HG02884 (cell line): Measurements from ENCODE around the gene SLC4A2.
"Not testable (repeated sequence)": the region's sequence is repeated elsewhere in the genome, so short reads cannot be mapped to it uniquely, and the experiment has no call there.

Experiments used
- ATAC-seq: cut with Tn5 transposase; IDR thresholded peaks from one replicate; pipeline ENCODE4 v1.9.1; 2021; ENCODE audit warnings: mild to moderate bottlenecking, moderate library complexity; ENCODE audit not compliant: unreplicated experiment

The SLC4A2 gene

DNA sequence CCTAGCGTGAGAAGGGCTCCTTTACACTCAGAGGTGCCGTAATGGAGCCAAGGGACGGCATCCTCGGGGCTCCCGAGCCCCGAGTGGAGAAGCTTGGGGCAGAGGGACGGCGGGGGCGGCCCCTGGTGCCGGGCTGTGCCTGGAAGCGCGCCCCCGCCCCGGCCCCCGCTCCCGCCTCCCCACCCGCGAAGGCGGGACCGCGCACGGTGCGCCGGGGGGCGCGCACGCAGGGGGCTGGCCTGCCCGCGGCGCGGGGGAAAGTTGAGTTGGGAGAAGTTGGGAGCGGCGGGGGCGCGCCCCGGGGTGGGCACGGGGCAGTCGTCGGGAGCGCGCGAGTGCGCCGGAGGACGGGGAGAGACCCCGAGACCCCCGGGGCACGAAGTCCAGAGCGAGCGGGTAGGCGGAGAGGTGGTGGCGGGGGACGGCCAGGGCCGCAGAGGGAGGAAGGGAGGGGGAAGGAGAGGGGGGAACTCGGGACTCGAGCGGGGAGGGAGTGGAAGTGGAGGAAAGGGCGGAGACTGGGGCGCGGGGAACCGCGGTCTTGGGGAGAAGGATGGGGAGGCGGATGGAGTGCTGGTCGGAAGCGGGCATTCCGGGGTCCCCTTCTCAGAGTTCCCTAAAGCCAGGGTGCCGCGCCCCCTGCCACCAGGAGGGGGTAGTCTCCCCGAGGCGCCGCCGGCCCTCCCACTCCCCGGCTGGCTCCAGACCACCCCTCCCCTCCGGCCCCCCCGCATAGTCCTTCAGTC, at the start of gene SLC4A2:
SLC4A2 (plus strand) TSS at position 223 of the 746 bp plus-strand sequence. CDS start 2,399 bp downstream, outside the sequence.
- ATAC-seq, result no peak

GRCh38 chr7:151010037-151010306, 49.4 kb upstream of the SLC4A2 start:
- ATAC-seq, result no peak

- no peak for ATAC-seq
These were observed 48.9 kb upstream of the SLC4A2 start for GRCh38 chr7:151010307-151011096.

DNA sequence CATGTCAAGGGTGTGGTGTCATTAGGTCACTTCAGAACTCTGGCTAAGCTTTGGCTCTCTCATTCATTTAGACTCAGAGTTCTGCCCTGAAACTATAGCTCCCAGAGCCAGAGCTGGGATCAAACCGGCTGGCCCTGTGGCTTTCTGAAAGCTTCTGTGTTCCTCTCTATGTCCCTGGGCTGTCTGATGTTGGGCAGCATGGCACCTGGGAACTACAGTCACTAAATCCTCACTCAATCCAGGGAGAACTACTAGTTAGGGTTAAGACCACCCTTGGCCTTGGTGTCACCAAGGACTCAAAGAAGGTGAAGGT, 48.3 kb upstream of the SLC4A2 start:
- no peak for ATAC-seq

- not testable (repeated sequence) for ATAC-seq
These were observed 47.8 kb upstream of the SLC4A2 start for GRCh38 chr7:151011616-151012015.

- ATAC-seq, result no peak
These were observed 47.2 kb upstream of the SLC4A2 start for GRCh38 chr7:151012031-151012692.

- no peak for ATAC-seq
These were observed 46.5 kb upstream of the SLC4A2 start for GRCh38 chr7:151012911-151013347.

- no peak for ATAC-seq
These were observed 46.0 kb upstream of the SLC4A2 start for GRCh38 chr7:151013356-151013732.

DNA sequence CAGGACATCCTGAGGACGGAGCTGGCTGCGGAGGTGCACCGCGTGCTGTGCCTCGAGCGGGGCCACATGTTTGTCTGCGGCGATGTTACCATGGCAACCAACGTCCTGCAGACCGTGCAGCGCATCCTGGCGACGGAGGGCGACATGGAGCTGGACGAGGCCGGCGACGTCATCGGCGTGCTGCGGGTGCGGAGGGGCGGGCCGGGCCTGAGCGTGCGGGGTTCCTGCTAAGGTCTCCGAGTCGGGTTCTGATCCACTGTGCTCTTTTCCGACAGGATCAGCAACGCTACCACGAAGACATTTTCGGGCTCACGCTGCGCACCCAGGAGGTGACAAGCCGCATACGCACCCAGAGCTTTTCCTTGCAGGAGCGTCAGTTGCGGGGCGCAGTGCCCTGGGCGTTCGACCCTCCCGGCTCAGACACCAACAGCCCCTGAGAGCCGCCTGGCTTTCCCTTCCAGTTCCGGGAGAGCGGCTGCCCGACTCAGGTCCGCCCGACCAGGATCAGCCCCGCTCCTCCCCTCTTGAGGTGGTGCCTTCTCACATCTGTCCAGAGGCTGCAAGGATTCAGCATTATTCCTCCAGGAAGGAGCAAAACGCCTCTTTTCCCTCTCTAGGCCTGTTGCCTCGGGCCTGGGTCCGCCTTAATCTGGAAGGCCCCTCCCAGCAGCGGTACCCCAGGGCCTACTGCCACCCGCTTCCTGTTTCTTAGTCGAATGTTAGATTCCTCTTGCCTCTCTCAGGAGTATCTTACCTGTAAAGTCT, 45.5 kb upstream of the SLC4A2 start:
- ATAC-seq, result peak; percentile 40

- ATAC-seq, result no peak
These were observed 44.4 kb upstream of the SLC4A2 start for GRCh38 chr7:151014950-151015349.

- no peak for ATAC-seq
These were observed 43.4 kb upstream of the SLC4A2 start for GRCh38 chr7:151015967-151016366.

- ATAC-seq, result no peak
These were observed 42.9 kb upstream of the SLC4A2 start for GRCh38 chr7:151016505-151016904.

DNA sequence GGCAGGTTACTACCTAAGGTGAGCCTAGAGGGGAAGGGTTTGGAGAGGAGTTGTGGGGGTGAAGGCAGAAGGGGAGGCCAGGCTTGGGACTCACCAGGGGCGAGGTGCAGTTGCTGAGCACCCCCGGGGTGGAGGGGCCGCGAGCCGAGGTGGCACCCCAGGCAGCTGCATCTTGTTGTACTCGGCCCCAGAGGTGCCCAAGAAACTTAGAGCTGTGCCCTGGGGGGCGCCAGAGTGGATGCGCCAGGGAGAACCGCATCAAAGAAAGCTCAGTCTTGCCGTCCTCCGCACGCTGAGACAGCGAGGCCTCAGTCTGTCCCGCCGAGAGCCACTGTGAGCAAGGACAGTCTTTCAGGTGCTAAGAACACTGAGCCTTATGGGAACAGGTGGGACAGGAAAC, 42.4 kb upstream of the SLC4A2 start:
- no peak for ATAC-seq

GRCh38 chr7:151017370-151017952, 41.9 kb upstream of the SLC4A2 start:
- ATAC-seq, result no peak

GRCh38 chr7:151017953-151018420, 41.4 kb upstream of the SLC4A2 start:
- ATAC-seq, result no peak

DNA sequence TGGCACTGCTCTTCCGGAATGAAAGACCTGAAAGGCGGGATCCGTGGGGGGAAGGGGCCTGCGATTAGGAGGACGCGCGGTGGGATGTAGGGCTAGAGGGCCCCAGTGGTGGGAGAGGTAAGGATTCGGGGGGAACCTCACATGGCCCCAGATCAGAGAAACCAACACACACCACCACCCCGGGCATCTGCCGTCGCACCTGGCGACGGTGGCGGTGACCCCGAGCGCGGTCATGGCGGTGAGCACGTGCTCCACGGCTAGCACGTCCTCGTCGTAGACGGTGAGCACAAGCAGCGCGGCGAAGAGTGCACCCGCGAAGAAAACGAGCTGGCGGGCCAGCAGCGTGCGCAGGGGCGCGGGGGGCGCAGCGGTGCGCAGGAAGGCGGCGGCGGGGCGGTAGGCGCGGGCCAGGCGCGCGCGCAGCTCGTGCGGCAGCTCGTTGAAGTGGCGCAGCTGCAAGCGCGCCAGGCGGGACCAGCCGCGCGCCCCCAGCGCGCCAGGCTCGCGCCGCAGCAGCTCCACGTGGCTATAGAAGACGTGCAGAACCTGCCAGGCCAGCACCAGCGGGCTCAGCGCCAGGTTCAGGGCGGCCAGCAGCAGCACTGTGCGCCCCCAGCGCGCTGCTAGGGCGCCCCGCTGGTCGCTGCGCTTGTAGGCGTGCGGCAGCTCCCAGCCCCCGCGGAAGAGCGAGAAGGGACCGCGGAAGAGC, 40.8 kb upstream of the SLC4A2 start:
- ATAC-seq, result no peak

GRCh38 chr7:151019130-151019447, 40.3 kb upstream of the SLC4A2 start:
- no peak for ATAC-seq

- no peak for ATAC-seq
These were observed 39.2 kb upstream of the SLC4A2 start for GRCh38 chr7:151020231-151020630.

DNA sequence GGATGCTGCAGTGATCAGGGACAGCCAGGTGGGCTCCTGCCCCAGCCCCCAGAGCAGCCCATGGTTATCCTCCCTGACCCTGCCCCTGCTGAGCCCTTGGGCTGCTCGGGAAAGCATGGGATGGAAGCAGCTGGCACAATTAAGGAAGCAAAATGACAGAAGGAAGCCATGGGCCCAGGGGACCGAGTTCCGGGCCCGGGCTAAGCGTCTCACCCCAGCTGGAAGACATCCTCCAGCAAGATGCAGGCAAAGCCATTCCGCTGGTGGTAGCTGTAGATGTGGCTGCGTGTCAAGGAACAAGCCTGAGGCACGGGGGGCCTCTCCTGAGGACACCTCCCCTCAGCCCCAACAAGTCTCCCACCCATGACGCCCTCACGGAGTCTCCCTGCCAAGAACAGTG, 36.2 kb upstream of the SLC4A2 start:
- no peak for ATAC-seq

DNA sequence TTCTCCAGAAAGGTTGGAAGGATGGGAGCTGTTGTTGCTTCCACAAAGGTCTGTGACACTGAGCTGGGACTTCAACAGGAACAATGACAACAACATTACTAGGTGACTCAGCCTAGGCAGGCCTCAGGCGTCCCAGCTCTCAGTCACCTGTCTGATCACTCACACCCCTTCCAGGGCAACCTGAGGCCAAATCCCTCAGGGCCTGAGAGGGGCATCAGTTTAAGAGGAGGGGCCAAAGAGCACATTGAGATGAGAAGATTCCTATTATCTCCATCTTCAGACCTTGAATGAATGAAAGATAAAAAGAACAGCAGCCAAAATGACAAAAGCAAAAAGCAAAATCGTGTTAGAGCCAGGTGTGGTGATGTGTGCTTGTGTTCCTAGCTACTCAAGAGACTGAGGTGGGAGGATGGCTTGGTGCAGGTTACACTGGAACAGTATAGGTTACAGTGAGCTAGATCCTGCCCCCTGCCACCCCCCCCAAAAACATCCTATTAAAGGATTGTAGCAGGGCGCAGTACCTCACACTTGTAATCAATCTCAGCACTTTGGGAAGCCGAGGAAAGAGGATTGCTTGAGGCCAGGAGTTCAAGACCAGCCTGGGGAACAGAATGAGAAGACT, 34.8 kb upstream of the SLC4A2 start, which contains the start of gene ATG9B:
ATG9B (minus strand) TSS at position 60 of the 622 bp plus-strand sequence. CDS start 71 bp downstream, outside the sequence.
- ATAC-seq, result no peak
